GM12878 (cell line): ENCODE data around the gene BCAS3. TPM values are rescaled to one million over a fixed set of nuclear protein-coding genes. Genes with fewer than 3 reads are reported as not detected.

Experiments used
- ATAC-seq: fragments of 200-7000 bp; cut with Tn5 transposase; 3 replicates; pipeline ENCODE4 v1.9.1; 2020; ENCODE audit warnings: mild to moderate bottlenecking, moderate library complexity
- BruUV-seq: library from RNA; stranded (reverse); fragments of 400-500 nt; replicated peaks from 2 replicates; lab custom pipeline; 2021; lab: Mats Ljungman, UMichigan
- CTCF ChIA-PET: fragments of 300-600 bp; sonication (Branson Sonifier 250); formaldehyde crosslinking; extraction: SDS; loops from one replicate; lab custom pipeline; 2021; ENCODE audit warnings: inconsistent platforms; lab: Yijun Ruan, JAX
- POLR2A ChIA-PET: fragments of 350-600 bp; formaldehyde crosslinking; extraction: SDS; loops from one replicate; lab custom pipeline; 2021; ENCODE audit warnings: inconsistent platforms; lab: Charles Lee
- RAD21 ChIA-PET: fragments of 300-600 bp; sonication (Branson Sonifier 250); formaldehyde crosslinking; loops from one replicate; lab custom pipeline; 2023; ENCODE audit warnings: antibody characterized with exemption; ENCODE audit not compliant: unreplicated experiment; lab: Charles Lee
- SMC1A ChIA-PET: fragments of 300-600 bp; sonication (Branson Sonifier 250); formaldehyde crosslinking; loops from one replicate; lab custom pipeline; 2023; ENCODE audit not compliant: unreplicated experiment, uncharacterized antibody; lab: Charles Lee
- DNase-seq: peaks from one replicate; pipeline ENCODE4 v3.0.0-alpha.2; 2011; ENCODE audit warnings: low read depth, low spot score
- FAIRE-seq: peaks from 3 replicates; lab custom pipeline; 2011; peaks lifted over from hg19 to GRCh38; lab: Jason Lieb, UNC
- H2AFZ ChIP-seq: 2 replicates; pipeline ENCODE4 v1.6.0; 2011; ENCODE audit warnings: low read depth, low read length, control low read depth; ENCODE audit not compliant: control insufficient read depth
- H3K27ac ChIP-seq: 2 replicates; pipeline ENCODE4 v1.5.1; 2011; ENCODE audit warnings: control low read depth; ENCODE audit not compliant: control insufficient read depth, insufficient read depth
- H3K27me3 ChIP-seq, 2 experiments: replicated peaks in 1 of 2; 2 replicates each; pipeline versions ENCODE4 v1.6.0 to v1.6.1; 2011; ENCODE audit warnings: low read length in 1 of 2; ENCODE audit not compliant: control insufficient read depth in 2 of 2, insufficient read depth in 2 of 2
- H3K36me3 ChIP-seq, 2 experiments: 2 replicates each; pipeline ENCODE4 v1.5.1; 2011; ENCODE audit warnings: low read length in 1 of 2; ENCODE audit not compliant: control insufficient read depth in 2 of 2, insufficient read depth in 2 of 2
- H3K4me1 ChIP-seq: 2 replicates; pipeline ENCODE4 v1.6.1; 2011; ENCODE audit warnings: mild to moderate bottlenecking, low read length, moderate library complexity, mixed read lengths; ENCODE audit not compliant: control insufficient read depth, insufficient read depth
- H3K4me2 ChIP-seq: 2 replicates; pipeline ENCODE4 v1.6.0; 2011; ENCODE audit warnings: control low read depth; ENCODE audit not compliant: control insufficient read depth, insufficient read depth
- H3K4me3 ChIP-seq: fragments of 200-600 bp; sonication (generic); 2 replicates; pipeline ENCODE4 v1.5.1; 2016
- H3K79me2 ChIP-seq: 2 replicates; pipeline ENCODE4 v1.6.0; 2011; ENCODE audit warnings: low read length; ENCODE audit not compliant: control insufficient read depth, insufficient read depth
- H3K9ac ChIP-seq: 2 replicates; pipeline ENCODE4 v1.8.0; 2011; ENCODE audit warnings: low read length, control low read depth, mixed read lengths; ENCODE audit not compliant: control insufficient read depth, insufficient read depth
- H3K9me3 ChIP-seq: replicated peaks from 3 replicates; pipeline ENCODE4 v1.5.1; 2011; ENCODE audit warnings: mild to moderate bottlenecking, low read length; ENCODE audit not compliant: control insufficient read depth, insufficient read depth
- H4K20me1 ChIP-seq: 2 replicates; pipeline ENCODE4 v1.6.0; 2011; ENCODE audit not compliant: control insufficient read depth, insufficient read depth
- CREB1 ChIP-seq: IDR thresholded peaks from 2 replicates; pipeline ENCODE4 v1.6.1; 2012; ENCODE audit warnings: low read depth, mild to moderate bottlenecking, inconsistent platforms
- ETV6 ChIP-seq, 2 experiments: fragments of 450-650 bp in 1 of 2; IDR thresholded peaks in 1 of 2; conservative IDR thresholded peaks in 1 of 2; 2 replicates each; pipeline ENCODE4 v1.6.1; 2014; ENCODE audit warnings: antibody characterized with exemption in 1 of 2, borderline replicate concordance in 1 of 2, low read depth in 1 of 2, mild to moderate bottlenecking in 1 of 2, moderate library complexity in 1 of 2
- EZH2 ChIP-seq: IDR thresholded peaks from 2 replicates; pipeline ENCODE4 v1.6.1; 2012; ENCODE audit warnings: low read depth, mild to moderate bottlenecking, control low read depth, inconsistent platforms, low read length, borderline replicate concordance; ENCODE audit not compliant: control insufficient read depth
- JUND ChIP-seq: IDR thresholded peaks from 2 replicates; pipeline ENCODE4 v1.6.1; 2012; ENCODE audit warnings: low read depth, mild to moderate bottlenecking, low read length, improper control_type of control experiment, moderate library complexity
- LARP7 ChIP-seq: fragments of 450-650 bp; IDR thresholded peaks from 2 replicates; pipeline ENCODE4 v1.6.1; 2017; ENCODE audit warnings: mild to moderate bottlenecking
- MYB ChIP-seq: fragments of 150-350 bp; IDR thresholded peaks from 2 replicates; pipeline ENCODE4 v1.6.1; 2014; ENCODE audit warnings: mild to moderate bottlenecking, low read depth, low read length, borderline replicate concordance
- NBN ChIP-seq: fragments of 450-650 bp; IDR thresholded peaks from 2 replicates; pipeline ENCODE4 v1.6.1; 2016
- NFXL1 ChIP-seq: fragments of 450-650 bp; IDR thresholded peaks from 2 replicates; pipeline ENCODE4 v1.6.1; 2017; ENCODE audit warnings: antibody characterized with exemption, mild to moderate bottlenecking, borderline replicate concordance
- RAD51 ChIP-seq: fragments of 450-650 bp; IDR thresholded peaks from 2 replicates; pipeline ENCODE4 v1.6.1; 2016; ENCODE audit warnings: moderate library complexity, mild to moderate bottlenecking, inconsistent platforms
- SUZ12 ChIP-seq: fragments of 200-600 bp; sonication (generic); IDR thresholded peaks from one replicate; pipeline ENCODE4 v1.6.1; 2018; ENCODE audit warnings: antibody characterized with exemption, mild to moderate bottlenecking; ENCODE audit not compliant: unreplicated experiment
- ZNF217 ChIP-seq: fragments of 450-650 bp; IDR thresholded peaks from 2 replicates; pipeline ENCODE4 v1.6.1; 2017; ENCODE audit warnings: antibody characterized with exemption, mild to moderate bottlenecking
- ZNF622 ChIP-seq: fragments of 450-650 bp; IDR thresholded peaks from 2 replicates; pipeline ENCODE4 v1.6.1; 2017; ENCODE audit warnings: mild to moderate bottlenecking, inconsistent platforms
- WGBS: methylation state at CpG from one replicate; pipeline ENCODE4 v1.1.6; 2016; ENCODE audit warnings: low lambda C conversion rate; ENCODE audit not compliant: insufficient replicate concordance, insufficient coverage; ENCODE audit errors: missing lambda C conversion rate; 5-methylcytosine and 5-hydroxymethylcytosine counted together
- in situ Hi-C: fragments of 300-500 bp; cut with MboI; formaldehyde crosslinking; loops from 9 replicates; pipeline ENCODE4 v1.14.3; 2018; ENCODE audit warnings: mixed read lengths
- intact Hi-C: fragments of 100-400 bp; cut with micrococcal nuclease; formaldehyde crosslinking; loops from one replicate; pipeline ENCODE4 v1.14.2; 2022; ENCODE audit not compliant: unreplicated experiment
- polyA plus RNA-seq, 11 experiments: library from polyadenylated mRNA; depleted of rRNA in 4 of 11; unstranded in 6 of 11; stranded (reverse) in 5 of 11; fragments of >200 nt; fragmentation: Nextera tagmentation in 4 of 11; fragmentation: Illumina TruSeq in 1 of 11; extraction: Ambion mirVana in 4 of 11; extraction: Trizol in 1 of 11; gene quantifications; 1 replicate in 1 of 11; 2 replicates in 10 of 11; pipeline versions ENCODE4 v1.2.1 to v1.2.3, GENCODE V29; 2011 to 2016; ENCODE audit warnings: inconsistent platforms in 2 of 11, missing spikeins in 2 of 11, low read depth in 1 of 11
- total RNA-seq, 4 experiments: library from RNA; depleted of rRNA in 3 of 4; stranded (reverse); fragments of >200 nt in 3 of 4; fragmentation: Illumina TruSeq in 1 of 4; extraction: Trizol in 1 of 4; gene quantifications; 2 replicates each; pipeline versions ENCODE4 v1.2.1 to v1.2.3, GENCODE V29; 2013 to 2021
- TF ChIP-seq, protein P1 (sequence below): fragments of 150-350 bp; IDR thresholded peaks from 2 replicates; pipeline ENCODE4 v1.6.1; 2016; ENCODE audit warnings: low read depth, low read length

The BCAS3 gene
- total and polyA plus RNA-seq, 10 of the 15 experiments (the other 5 are each of a cell fraction or from before 2014, with no cell fraction given), result 2.1 to 11.0 (median 6.6) TPM

DNA sequence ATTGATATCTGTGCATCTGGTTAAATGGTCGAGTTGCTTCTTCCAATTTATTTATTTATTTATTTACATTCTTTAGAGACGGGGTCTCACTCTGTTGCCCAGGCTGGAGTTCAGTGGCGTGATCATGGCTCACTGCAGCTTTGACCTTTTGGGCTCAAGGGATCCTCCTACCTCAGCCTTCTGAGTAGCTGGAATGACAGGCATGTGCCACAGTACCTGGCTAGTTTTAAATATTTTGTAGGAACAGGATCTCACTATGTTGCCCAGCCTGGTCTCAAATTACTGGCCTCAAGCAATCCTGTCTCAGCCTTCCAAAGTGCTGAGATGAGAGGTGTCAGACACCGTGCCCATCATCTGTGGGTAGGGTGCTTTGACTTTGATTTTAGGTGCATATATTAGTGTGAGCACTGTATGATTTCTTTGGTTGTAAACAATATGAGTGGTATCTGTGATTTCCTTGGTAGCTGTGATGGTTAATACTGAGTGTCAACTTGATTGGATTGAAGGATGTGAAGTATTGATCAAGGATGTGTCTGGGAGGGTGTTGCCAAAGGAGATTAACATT, 90.2 kb downstream of the BCAS3 start:
- no peaks in the 10 kb centered on the region for H3K79me2 ChIP-seq
- DNase-seq (no peak), ATAC-seq (no peak), FAIRE-seq (no peak)
- H4K20me1 ChIP-seq, result no peaks in the 10 kb centered on the region
- intact Hi-C loops (no loop called here), in situ Hi-C loops (no loop called here)
- SMC1A ChIA-PET, result no interaction called here
- BruUV-seq, result no TSS peak
- no peak overlapping the region for H2AFZ ChIP-seq
- no peak overlapping the region for H3K4me2 ChIP-seq
- H3K9ac ChIP-seq, result no peak overlapping the region
- no peaks in the 10 kb centered on the region for H3K4me1 ChIP-seq
- 43% methylated on average over 4 of the region's 4 CpGs for WGBS
- H3K4me3 ChIP-seq, result no peak overlapping the region
- H3K27me3 ChIP-seq, result no peaks in the 10 kb centered on the region
- CTCF ChIA-PET, result no interaction called here
- TF ChIP-seq EZH2 (no peak), NBN (no peak), ZNF622 (no peak), ETV6 (conservative IDR thresholded peaks at IDR 0.05 in 1 of 2, IDR thresholded peaks at IDR 0.05 in 1 of 2; ENCODE audit: borderline replicate concordance in 1 of 2, low read depth in 1 of 2) (peak in 1 of 2 experiments; percentile 28; a peak in 1 of 4 replicates), NFXL1 (peak; percentile 78; the same call in 1 of the 2 replicates), MYB (no peak), JUND (no peak), ZNF217 (no peak), SUZ12 (no peak), LARP7 (no peak), RAD51 (no peak), CREB1 (no peak)
- TF ChIP-seq, protein P1, sequence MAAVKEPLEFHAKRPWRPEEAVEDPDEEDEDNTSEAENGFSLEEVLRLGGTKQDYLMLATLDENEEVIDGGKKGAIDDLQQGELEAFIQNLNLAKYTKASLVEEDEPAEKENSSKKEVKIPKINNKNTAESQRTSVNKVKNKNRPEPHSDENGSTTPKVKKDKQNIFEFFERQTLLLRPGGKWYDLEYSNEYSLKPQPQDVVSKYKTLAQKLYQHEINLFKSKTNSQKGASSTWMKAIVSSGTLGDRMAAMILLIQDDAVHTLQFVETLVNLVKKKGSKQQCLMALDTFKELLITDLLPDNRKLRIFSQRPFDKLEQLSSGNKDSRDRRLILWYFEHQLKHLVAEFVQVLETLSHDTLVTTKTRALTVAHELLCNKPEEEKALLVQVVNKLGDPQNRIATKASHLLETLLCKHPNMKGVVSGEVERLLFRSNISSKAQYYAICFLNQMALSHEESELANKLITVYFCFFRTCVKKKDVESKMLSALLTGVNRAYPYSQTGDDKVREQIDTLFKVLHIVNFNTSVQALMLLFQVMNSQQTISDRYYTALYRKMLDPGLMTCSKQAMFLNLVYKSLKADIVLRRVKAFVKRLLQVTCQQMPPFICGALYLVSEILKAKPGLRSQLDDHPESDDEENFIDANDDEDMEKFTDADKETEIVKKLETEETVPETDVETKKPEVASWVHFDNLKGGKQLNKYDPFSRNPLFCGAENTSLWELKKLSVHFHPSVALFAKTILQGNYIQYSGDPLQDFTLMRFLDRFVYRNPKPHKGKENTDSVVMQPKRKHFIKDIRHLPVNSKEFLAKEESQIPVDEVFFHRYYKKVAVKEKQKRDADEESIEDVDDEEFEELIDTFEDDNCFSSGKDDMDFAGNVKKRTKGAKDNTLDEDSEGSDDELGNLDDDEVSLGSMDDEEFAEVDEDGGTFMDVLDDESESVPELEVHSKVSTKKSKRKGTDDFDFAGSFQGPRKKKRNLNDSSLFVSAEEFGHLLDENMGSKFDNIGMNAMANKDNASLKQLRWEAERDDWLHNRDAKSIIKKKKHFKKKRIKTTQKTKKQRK, result no peak
- TF ChIP-seq, all 136 proteins: peak for 2
- POLR2A ChIA-PET, result no interaction called here
- RAD21 ChIA-PET, result no interaction called here
- Histone ChIP-seq H3K36me3 (no peaks in the 10 kb centered on the region), H3K9me3 (no peaks in the 10 kb centered on the region), H3K27ac (no peak overlapping the region)
